Panc1 (cell line): Measurements from ENCODE around the gene EHBP1. TPM values are rescaled to one million over a fixed set of nuclear protein-coding genes. Genes with fewer than 3 reads are reported as not detected.

Experiments used
- ATAC-seq: fragments of 200-7000 bp; cut with Tn5 transposase; 2 replicates; pipeline ENCODE4 v1.9.1; 2020; ENCODE audit warnings: mild to moderate bottlenecking, moderate library complexity
- BruUV-seq: library from RNA; stranded (reverse); fragments of 400-500 nt; replicated peaks from 2 replicates; lab custom pipeline; 2021; lab: Mats Ljungman, UMichigan
- CTCF ChIA-PET: fragments of 300-600 bp; sonication (Branson Sonifier 250); formaldehyde crosslinking; loops from one replicate; lab custom pipeline; 2022; ENCODE audit warnings: antibody characterized with exemption; lab: Charles Lee
- POLR2A ChIA-PET: fragments of 300-600 bp; sonication (Branson Sonifier 250); formaldehyde crosslinking; loops from one replicate; lab custom pipeline; 2022; ENCODE audit warnings: antibody characterized with exemption; lab: Charles Lee
- DNase-seq: peaks from one replicate; pipeline ENCODE4 v3.0.0-alpha.2; 2010; ENCODE audit warnings: low read depth, low spot score
- H3K27ac ChIP-seq: 2 replicates; pipeline ENCODE4 v1.5.1; 2011; ENCODE audit warnings: mild to moderate bottlenecking, low read length, inconsistent platforms
- H3K27me3 ChIP-seq: fragments of 200-500 bp; sonication (Bioruptor generic); 2 replicates; pipeline ENCODE4 v1.6.0; 2014; ENCODE audit warnings: low read length, inconsistent platforms; ENCODE audit not compliant: control insufficient read depth, insufficient read depth
- H3K36me3 ChIP-seq: fragments of 200-500 bp; sonication (Bioruptor generic); 2 replicates; pipeline ENCODE4 v1.5.1; 2014; ENCODE audit warnings: inconsistent platforms, mild to moderate bottlenecking, low read length, moderate library complexity; ENCODE audit not compliant: control insufficient read depth, insufficient read depth
- H3K4me1 ChIP-seq: 2 replicates; pipeline ENCODE4 v1.5.1; 2011; ENCODE audit warnings: inconsistent platforms, mild to moderate bottlenecking, low read length, moderate library complexity; ENCODE audit not compliant: control insufficient read depth, insufficient read depth
- H3K4me3 ChIP-seq, 2 experiments: 2 replicates each; pipeline ENCODE4 v1.5.1; 2011 to 2012; ENCODE audit warnings: low read depth in 2 of 2, low read length in 2 of 2, mild to moderate bottlenecking in 2 of 2, inconsistent platforms in 1 of 2, moderate library complexity in 1 of 2
- H3K9me3 ChIP-seq: fragments of 200-500 bp; sonication (Bioruptor generic); 2 replicates; pipeline ENCODE4 v1.5.1; 2014; ENCODE audit warnings: low read depth, mild to moderate bottlenecking, inconsistent platforms, low read length, moderate library complexity; ENCODE audit not compliant: control insufficient read depth, insufficient read depth
- POLR2AphosphoS5 ChIP-seq: IDR thresholded peaks from 2 replicates; pipeline ENCODE4 v1.6.1; 2012; ENCODE audit warnings: mild to moderate bottlenecking, low read depth, low read length, moderate library complexity
- REST ChIP-seq, 2 experiments: IDR thresholded peaks; 2 replicates each; pipeline ENCODE4 v1.6.1; 2011 to 2012; ENCODE audit warnings: low read depth in 2 of 2, control low read depth in 1 of 2, low read length in 1 of 2, mild to moderate bottlenecking in 1 of 2, moderate library complexity in 1 of 2; ENCODE audit not compliant: insufficient read depth in 1 of 2
- TCF7L2 ChIP-seq: IDR thresholded peaks from 2 replicates; pipeline ENCODE4 v1.6.1; 2011; ENCODE audit warnings: mild to moderate bottlenecking, low read depth, low read length, inconsistent platforms
- in situ Hi-C: cut with HindIII; loops from 2 replicates; pipeline ENCODE4 v1.10.0; 2016; ENCODE audit warnings: low sequenced_read_pairs, low pct_unique_long_range_greater_than_20kb
- intact Hi-C: fragments of 100-400 bp; cut with micrococcal nuclease; formaldehyde crosslinking; loops from one replicate; pipeline ENCODE4 v1.10.0; 2022; ENCODE audit not compliant: unreplicated experiment
- total RNA-seq: library from RNA; stranded (reverse); gene quantifications from one replicate; pipeline ENCODE4 v1.2.1, GENCODE V29; 2021; ENCODE audit not compliant: unreplicated experiment

EHBP1 gene
- total RNA-seq, 1 experiment from 2014 or later, result 46.1 TPM

- DNase-seq (no peak), ATAC-seq (no peak)
- Histone ChIP-seq H3K36me3 (no peaks in the 10 kb centered on the region), H3K4me1 (no peaks in the 10 kb centered on the region), H3K27me3 (peaks cover 3% of the 10 kb centered on the region; the same call in 1 of the 2 replicates), H3K9me3 (no peaks in the 10 kb centered on the region), H3K4me3 (no peak overlapping the region), H3K27ac (no peak overlapping the region)
- in situ Hi-C loops, result no loop called here
- TF ChIP-seq POLR2AphosphoS5 (no peak), REST (IDR thresholded peaks at IDR 0.05; ENCODE audit: insufficient read depth in 1 of 2, low read depth in 2 of 2, low read length in 1 of 2) (no peak), TCF7L2 (no peak)
- ChIA-PET CTCF (no interaction called here), POLR2A (no interaction called here)
- BruUV-seq, result no TSS peak
- intact Hi-C loops, result no loop called here
These were observed 387.3 kb downstream of the EHBP1 start for GRCh38 chr2:63092857-63093256.

- H3K36me3 ChIP-seq, result no peaks in the 10 kb centered on the region
- CTCF ChIA-PET, result no interaction called here
- intact Hi-C loops, result no loop called here
- in situ Hi-C loops, result no loop called here
- no peak overlapping the region for H3K27ac ChIP-seq
- no peak for TF ChIP-seq POLR2AphosphoS5
- no peaks in the 10 kb centered on the region for H3K4me1 ChIP-seq
- DNase-seq (no peak), ATAC-seq (no peak)
- POLR2A ChIA-PET, result no interaction called here
- no TSS peak for BruUV-seq
- no peak overlapping the region for H3K4me3 ChIP-seq
- no peaks in the 10 kb centered on the region for H3K9me3 ChIP-seq
- peaks cover 3% of the 10 kb centered on the region; the same call in 1 of the 2 replicates for H3K27me3 ChIP-seq
These were observed 388.0 kb downstream of the EHBP1 start for GRCh38 chr2:63093502-63093901.

Other genes starting within 250 kb of the EHBP1 start
- gene TMEM17, start 199.5 kb upstream of the EHBP1 start, total RNA-seq, result 4.1 TPM